ENCODE measurements around the gene TMEM178B. TPM values are rescaled to one million over a fixed set of nuclear protein-coding genes. Genes with fewer than 3 reads are reported as not detected.

Gene TMEM178B
- total and polyA plus RNA-seq, 2 of the 13 experiments (the other 11 are each of a cell fraction or from before 2014, with no cell fraction given) = 0.01 to 0.02 TPM

DNA sequence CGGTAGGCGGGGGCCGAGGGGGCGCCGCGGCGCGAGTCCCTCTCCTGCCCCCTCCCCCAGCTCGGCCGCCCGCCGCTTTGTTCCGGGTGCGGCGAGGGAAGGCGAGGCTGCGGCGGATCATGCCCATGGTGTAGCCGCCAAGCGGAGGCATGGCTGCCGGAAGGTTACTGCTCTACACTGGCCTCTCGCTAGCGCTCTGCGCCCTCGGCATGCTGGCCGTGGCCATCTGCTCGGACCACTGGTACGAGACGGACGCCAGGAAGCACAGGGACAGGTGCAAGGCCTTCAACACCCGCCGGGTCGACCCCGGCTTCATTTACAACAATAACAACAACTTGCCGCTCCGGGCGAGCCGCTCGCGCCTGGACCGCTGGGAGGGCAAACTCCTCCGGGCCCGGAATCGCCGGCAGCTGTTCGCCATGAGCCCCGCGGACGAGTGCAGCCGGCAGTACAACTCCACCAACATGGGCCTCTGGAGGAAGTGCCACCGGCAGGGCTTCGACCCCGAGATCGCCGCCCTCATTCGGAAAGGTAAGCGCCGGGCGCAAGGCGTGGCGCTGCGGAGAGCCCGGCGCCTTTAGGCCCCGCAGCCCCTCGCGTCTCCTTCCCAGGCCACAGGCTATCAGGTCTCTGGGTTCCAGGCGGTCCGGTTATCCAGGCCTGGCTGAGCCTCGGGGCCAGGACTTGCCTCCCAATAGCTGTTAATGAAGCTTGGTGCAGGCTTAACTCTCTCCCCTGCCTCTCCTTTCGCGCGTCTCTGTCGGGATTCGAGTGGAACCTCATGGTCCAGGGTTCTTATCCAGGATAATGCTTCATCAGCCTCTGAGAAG, 513 bp downstream of the TMEM178B start (continued):
- TF ChIP-seq ZNF687 (CRISPR knock-in tag; IDR thresholded peaks at IDR 0.05) = 0 out of 2 replicates have a peak, but pooled peaks have one; percentile 32
- TF ChIP-seq RNF2 (conservative IDR thresholded peaks at IDR 0.05; ENCODE audit: low read depth) = no peak
- no peak for TF ChIP-seq ZNF839 (CRISPR knock-in tag; IDR thresholded peaks at IDR 0.05; ENCODE audit: borderline replicate concordance)
- TF ChIP-seq, protein P1, sequence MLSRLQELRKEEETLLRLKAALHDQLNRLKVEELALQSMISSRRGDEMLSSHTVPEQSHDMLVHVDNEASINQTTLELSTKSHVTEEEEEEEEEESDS (CRISPR knock-in tag; IDR thresholded peaks at IDR 0.05; ENCODE audit: borderline replicate concordance) = no peak
- TF ChIP-seq ARNTL (CRISPR knock-in tag; IDR thresholded peaks at IDR 0.05) = no peak
- TF ChIP-seq, protein P2, sequence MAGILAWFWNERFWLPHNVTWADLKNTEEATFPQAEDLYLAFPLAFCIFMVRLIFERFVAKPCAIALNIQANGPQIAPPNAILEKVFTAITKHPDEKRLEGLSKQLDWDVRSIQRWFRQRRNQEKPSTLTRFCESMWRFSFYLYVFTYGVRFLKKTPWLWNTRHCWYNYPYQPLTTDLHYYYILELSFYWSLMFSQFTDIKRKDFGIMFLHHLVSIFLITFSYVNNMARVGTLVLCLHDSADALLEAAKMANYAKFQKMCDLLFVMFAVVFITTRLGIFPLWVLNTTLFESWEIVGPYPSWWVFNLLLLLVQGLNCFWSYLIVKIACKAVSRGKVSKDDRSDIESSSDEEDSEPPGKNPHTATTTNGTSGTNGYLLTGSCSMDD (CRISPR knock-in tag; IDR thresholded peaks at IDR 0.05) = no peak
- TF ChIP-seq CREM (IDR thresholded peaks at IDR 0.05) = no peak
- no peak for TF ChIP-seq CREM (CRISPR knock-in tag; IDR thresholded peaks at IDR 0.05)
- no peak for TF ChIP-seq ZBTB38 (CRISPR knock-in tag; IDR thresholded peaks at IDR 0.05)
- TF ChIP-seq, protein P3, sequence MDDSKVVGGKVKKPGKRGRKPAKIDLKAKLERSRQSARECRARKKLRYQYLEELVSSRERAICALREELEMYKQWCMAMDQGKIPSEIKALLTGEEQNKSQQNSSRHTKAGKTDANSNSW (CRISPR knock-in tag; IDR thresholded peaks at IDR 0.05; ENCODE audit: borderline replicate concordance) = no peak
- TF ChIP-seq KLF13 (CRISPR knock-in tag; IDR thresholded peaks at IDR 0.05) = no peak
- TF ChIP-seq ATF6 (CRISPR knock-in tag; conservative IDR thresholded peaks at IDR 0.05) = no peak
- TF ChIP-seq GLI4 (CRISPR knock-in tag; IDR thresholded peaks at IDR 0.05; ENCODE audit: borderline replicate concordance) = no peak
- TF ChIP-seq HNF4G (IDR thresholded peaks at IDR 0.05; ENCODE audit: borderline replicate concordance, low read depth, low read length) = no peak
- TF ChIP-seq HNF4G (CRISPR knock-in tag; IDR thresholded peaks at IDR 0.05; ENCODE audit: borderline replicate concordance, low read depth) = no peak
- TF ChIP-seq ZBTB7B (CRISPR knock-in tag; IDR thresholded peaks at IDR 0.05) = no peak
- TF ChIP-seq ZNF263 (CRISPR knock-in tag; IDR thresholded peaks at IDR 0.05) = no peak
- TF ChIP-seq ZNF276 (CRISPR knock-in tag; IDR thresholded peaks at IDR 0.05; ENCODE audit: low read depth) = no peak

Measured in HepG2 (cell line).